Neuron (in vitro differentiated cells): ENCODE measurements around the gene CCDC184.

Experiments used
- H2AFZ ChIP-seq: one replicate; pipeline ENCODE4 v1.6.1; 2013; ENCODE audit warnings: low read depth, mild to moderate bottlenecking, inconsistent platforms, low read length, moderate library complexity
- H3K27me3 ChIP-seq: one replicate; pipeline ENCODE4 v1.6.1; 2013; ENCODE audit warnings: low read length; ENCODE audit not compliant: insufficient read depth
- H3K36me3 ChIP-seq: one replicate; pipeline ENCODE4 v1.6.1; 2013; ENCODE audit warnings: low read length; ENCODE audit not compliant: insufficient read depth
- H3K4me1 ChIP-seq: one replicate; pipeline ENCODE4 v1.6.1; 2013; ENCODE audit warnings: low read length; ENCODE audit not compliant: insufficient read depth
- H3K4me3 ChIP-seq: 2 replicates; pipeline ENCODE4 v1.5.1; 2013; ENCODE audit warnings: mild to moderate bottlenecking, low read length, moderate library complexity
- H3K9me3 ChIP-seq: one replicate; pipeline ENCODE4 v1.6.1; 2013; ENCODE audit warnings: low read length

Gene CCDC184

DNA sequence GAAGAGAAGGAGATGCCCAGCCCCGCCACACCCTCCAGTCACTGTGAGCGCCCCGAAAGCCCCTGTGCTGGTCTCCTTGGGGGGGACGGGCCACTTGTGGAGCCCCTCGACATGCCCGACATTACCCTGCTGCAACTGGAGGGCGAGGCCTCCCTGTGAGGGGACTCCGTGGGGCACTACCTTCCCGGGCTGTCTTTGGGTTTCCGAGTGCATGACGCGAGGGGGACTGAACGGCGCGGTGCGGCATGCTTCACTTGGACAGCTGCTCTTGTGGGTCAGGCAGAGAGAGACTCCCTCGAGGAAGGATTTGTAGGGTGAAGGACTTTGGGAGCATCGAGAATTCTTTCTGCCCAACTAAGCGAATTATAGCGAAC is 1.1 kb downstream of the CCDC184 start:
- Histone ChIP-seq H3K27me3 (no peaks in the 10 kb centered on the region), H3K4me1 (peaks cover 47% of the 10 kb centered on the region), H3K36me3 (no peaks in the 10 kb centered on the region), H2AFZ (peak overlapping the region; percentile 75), H3K4me3 (peak overlapping the region; percentile 70), H3K9me3 (no peaks in the 10 kb centered on the region)

DNA sequence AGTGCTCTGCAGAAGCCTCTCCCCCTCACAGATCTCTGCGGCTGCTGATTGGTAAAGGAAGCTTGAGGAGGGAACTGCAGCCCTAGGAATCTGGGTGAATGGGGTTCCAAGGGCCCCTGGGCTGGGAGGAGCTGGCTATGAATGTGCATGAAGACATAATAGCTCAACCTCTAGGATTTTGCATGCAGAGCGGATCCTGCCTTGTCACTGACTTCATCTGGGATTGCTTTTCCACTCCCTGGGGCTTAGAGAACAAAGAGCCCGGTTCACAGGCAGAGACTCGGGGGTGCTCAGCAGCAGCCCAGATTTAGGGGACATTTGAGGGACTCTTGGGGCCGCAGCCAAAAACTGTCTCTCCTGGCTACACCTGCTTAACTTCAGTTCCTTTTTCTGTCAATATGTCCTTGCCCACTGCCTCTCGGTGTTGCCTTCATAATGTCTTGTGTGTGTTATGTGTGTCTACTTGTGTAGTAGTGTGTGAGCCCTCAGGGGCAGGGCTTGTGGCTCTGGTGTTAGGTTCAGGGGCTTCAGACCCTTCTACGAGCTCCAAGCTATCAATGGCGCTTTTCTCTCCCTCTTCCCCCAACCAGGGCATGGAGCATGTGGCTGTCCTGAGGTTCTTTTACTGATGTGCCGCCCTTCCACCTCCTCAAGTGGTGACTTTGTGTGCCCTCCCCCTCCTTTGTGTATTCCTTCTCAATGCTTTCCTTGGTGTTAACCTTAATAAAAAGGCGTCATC is 1.9 kb downstream of the CCDC184 start:
- H3K27me3 ChIP-seq = no peaks in the 10 kb centered on the region
- H3K9me3 ChIP-seq = no peaks in the 10 kb centered on the region
- H2AFZ ChIP-seq = peak overlapping the region; percentile 75
- H3K4me3 ChIP-seq = peak overlapping the region; percentile 70
- H3K36me3 ChIP-seq = no peaks in the 10 kb centered on the region
- H3K4me1 ChIP-seq = peaks cover 47% of the 10 kb centered on the region

DNA sequence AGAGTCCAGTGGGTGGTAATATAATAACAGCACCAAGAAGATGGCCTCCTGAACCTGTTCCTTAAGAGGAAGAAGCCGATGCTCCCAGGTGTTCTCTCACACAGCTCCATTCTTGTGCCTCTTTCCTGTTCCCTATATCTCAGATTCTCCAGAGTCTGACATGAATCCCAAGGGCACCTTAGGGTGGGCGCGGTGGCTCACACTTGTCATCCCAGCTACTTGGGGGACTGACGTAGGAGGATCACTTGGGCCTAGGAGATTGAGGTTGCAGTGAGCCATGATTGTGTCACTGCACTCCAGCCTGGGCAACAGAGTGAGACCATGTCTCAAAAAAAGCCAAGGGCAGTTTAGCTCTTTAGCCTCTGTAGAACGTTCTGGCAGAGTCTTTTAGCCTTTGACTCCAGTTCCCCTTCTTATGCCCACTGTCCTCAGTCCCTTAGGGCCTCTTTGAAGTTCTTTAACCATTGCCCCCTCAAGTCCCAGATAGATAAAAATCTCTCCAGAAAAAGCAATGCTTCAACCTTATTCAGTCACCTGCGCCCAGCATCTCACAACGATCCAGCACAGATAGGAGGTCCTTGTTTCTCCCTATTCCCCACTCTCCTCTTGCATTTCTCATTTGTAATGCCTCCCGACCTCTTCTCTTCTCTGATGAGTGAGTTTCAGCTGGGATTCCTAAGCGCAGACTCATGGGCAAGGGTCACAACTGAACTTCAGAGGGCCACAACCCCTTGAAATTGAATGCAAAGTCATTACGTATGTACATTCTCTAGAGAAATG is 4.7 kb downstream of the CCDC184 start:
- H3K9me3 ChIP-seq = peaks cover 3% of the 10 kb centered on the region
- H3K27me3 ChIP-seq = no peaks in the 10 kb centered on the region
- H3K4me1 ChIP-seq = peaks cover 38% of the 10 kb centered on the region
- no peak overlapping the region for H2AFZ ChIP-seq
- H3K4me3 ChIP-seq = no peak overlapping the region
- no peaks in the 10 kb centered on the region for H3K36me3 ChIP-seq

- Histone ChIP-seq H3K36me3 (no peaks in the 10 kb centered on the region), H3K27me3 (no peaks in the 10 kb centered on the region), H3K9me3 (peaks cover 3% of the 10 kb centered on the region), H2AFZ (no peak overlapping the region), H3K4me3 (no peak overlapping the region), H3K4me1 (peaks cover 34% of the 10 kb centered on the region)
Measured at GRCh38 chr12:48189331-48190125, 6.1 kb downstream of the CCDC184 start.

DNA sequence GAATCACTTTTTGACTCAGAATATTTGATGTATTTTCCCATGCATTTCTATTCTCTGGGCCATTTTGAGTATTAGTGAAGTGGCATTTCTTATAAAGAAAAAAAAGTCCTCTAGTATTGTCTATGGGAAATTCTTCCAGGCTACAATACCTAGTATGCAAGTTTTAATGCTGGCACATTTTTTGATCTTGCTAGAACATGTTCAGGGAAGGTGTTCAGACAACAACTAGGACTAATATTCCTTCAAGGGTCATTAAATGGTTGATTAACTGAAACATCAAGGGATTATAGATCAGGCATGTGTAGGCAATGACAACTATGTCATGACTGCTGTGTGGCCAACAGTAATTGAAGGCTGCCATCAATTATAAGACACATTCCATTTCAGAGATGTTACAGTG is 7.7 kb downstream of the CCDC184 start:
- no peaks in the 10 kb centered on the region for H3K27me3 ChIP-seq
- no peaks in the 10 kb centered on the region for H3K36me3 ChIP-seq
- peaks cover 3% of the 10 kb centered on the region for H3K9me3 ChIP-seq

GRCh38 chr12:48192861-48193260 is 9.4 kb downstream of the CCDC184 start:
- Histone ChIP-seq H3K4me1 (peaks cover 29% of the 10 kb centered on the region), H2AFZ (no peak overlapping the region), H3K36me3 (no peaks in the 10 kb centered on the region), H3K9me3 (peaks cover 3% of the 10 kb centered on the region), H3K4me3 (no peak overlapping the region), H3K27me3 (no peaks in the 10 kb centered on the region)

More for the DNA sequence above, 7.7 kb downstream of the CCDC184 start:
- Histone ChIP-seq H3K4me1 (peaks cover 26% of the 10 kb centered on the region), H3K4me3 (no peak overlapping the region), H2AFZ (no peak overlapping the region)

DNA sequence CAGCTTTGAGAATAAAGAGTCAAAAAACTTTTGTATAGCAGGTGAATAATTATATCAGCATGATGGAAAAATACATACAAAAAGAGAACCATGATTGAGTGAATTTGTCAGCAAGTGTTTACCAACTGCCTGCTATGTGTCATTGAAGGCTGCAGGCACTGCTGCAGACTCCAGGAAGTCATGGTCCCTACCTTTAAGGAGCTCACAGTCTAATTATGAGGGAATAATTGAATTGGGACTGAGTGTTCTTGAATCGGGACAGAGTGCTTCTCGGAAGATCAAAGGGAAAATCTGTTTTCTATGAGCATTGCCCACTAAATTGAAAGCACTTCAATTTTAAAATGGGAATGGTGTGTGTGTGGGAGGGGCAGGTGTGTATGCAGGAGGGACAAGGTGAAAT is 10.2 kb downstream of the CCDC184 start:
- H3K27me3 ChIP-seq = no peaks in the 10 kb centered on the region

GRCh38 chr12:48194799-48195201 is 11.4 kb downstream of the CCDC184 start:
- H3K9me3 ChIP-seq = peaks cover 3% of the 10 kb centered on the region
- peaks cover 24% of the 10 kb centered on the region for H3K4me1 ChIP-seq
- H3K4me3 ChIP-seq = no peak overlapping the region
- H2AFZ ChIP-seq = no peak overlapping the region
- H3K27me3 ChIP-seq = no peaks in the 10 kb centered on the region
- H3K36me3 ChIP-seq = no peaks in the 10 kb centered on the region

More for the DNA sequence above, 10.2 kb downstream of the CCDC184 start:
- peaks cover 3% of the 10 kb centered on the region for H3K9me3 ChIP-seq
- H3K36me3 ChIP-seq = no peaks in the 10 kb centered on the region
- no peak overlapping the region for H3K4me3 ChIP-seq
- H2AFZ ChIP-seq = no peak overlapping the region
- peaks cover 26% of the 10 kb centered on the region for H3K4me1 ChIP-seq

DNA sequence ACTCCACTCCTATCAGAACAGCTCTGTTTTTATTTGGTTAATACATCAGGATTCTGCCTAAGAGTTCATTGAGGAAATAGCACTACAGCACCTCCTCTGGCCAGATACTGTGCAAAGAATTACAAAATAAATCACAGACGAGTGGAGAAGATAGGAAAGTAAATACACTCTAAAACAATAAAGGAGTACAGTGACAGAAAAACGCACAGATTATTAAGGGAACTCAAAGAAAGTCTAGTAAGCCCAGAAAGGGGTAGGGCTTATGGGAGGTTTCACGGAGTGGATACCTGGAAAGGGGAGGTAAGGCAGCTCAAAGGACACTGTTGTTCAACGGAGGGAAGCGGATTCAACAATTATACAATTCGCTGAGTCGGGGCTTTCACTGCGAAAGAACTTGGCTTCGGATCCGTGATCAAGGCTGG is 14.1 kb downstream of the CCDC184 start:
- Histone ChIP-seq H3K4me3 (peak overlapping the region; percentile 68), H3K4me1 (peaks cover 28% of the 10 kb centered on the region), H2AFZ (peak overlapping the region; percentile 24), H3K27me3 (no peaks in the 10 kb centered on the region), H3K36me3 (no peaks in the 10 kb centered on the region), H3K9me3 (peaks cover 2% of the 10 kb centered on the region)

DNA sequence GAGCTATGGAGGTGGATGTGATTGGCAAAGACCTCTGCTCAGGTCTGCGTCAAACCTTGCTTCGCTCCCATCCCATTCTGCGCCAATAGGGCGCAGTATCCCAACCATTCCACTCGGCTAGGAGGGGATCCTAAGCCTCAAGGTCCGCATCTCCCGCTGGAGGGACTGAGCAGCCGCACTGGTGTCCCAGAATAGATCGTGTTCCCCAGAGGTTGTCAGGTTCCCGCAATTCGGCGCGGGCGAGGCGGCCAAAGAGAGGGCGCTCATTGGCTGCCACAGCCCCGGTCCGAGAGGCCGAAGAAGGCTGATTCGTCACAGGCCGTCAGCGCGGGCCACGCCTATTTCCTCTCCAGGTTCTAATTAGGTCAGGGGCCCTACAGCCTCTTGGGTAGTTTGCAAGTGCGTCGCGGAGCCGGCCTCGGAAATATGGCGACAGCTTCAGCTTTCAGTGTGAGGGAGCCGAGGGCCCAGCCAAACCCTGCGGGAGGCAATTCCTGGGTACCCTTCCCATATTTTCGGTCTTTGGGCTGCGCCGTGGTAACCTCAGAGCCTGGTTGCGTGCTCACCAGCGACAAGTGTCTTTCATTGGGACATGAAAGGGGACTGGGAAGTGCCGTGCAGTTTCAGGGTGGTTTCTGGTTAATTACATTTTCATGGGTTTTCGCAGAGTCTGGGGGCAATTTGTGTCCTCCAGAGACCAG is 14.7 kb downstream of the CCDC184 start:
- H2AFZ ChIP-seq = peak overlapping the region; percentile 24
- peaks cover 28% of the 10 kb centered on the region for H3K4me1 ChIP-seq
- peaks cover 2% of the 10 kb centered on the region for H3K9me3 ChIP-seq
- H3K27me3 ChIP-seq = no peaks in the 10 kb centered on the region
- H3K4me3 ChIP-seq = peak overlapping the region; percentile 68
- H3K36me3 ChIP-seq = no peaks in the 10 kb centered on the region

- Histone ChIP-seq H2AFZ (peak overlapping the region; percentile 24), H3K36me3 (no peaks in the 10 kb centered on the region), H3K27me3 (no peaks in the 10 kb centered on the region), H3K4me3 (peak overlapping the region; percentile 68), H3K9me3 (peaks cover 2% of the 10 kb centered on the region), H3K4me1 (peaks cover 28% of the 10 kb centered on the region)
Measured at GRCh38 chr12:48198672-48198971, 15.2 kb downstream of the CCDC184 start.

DNA sequence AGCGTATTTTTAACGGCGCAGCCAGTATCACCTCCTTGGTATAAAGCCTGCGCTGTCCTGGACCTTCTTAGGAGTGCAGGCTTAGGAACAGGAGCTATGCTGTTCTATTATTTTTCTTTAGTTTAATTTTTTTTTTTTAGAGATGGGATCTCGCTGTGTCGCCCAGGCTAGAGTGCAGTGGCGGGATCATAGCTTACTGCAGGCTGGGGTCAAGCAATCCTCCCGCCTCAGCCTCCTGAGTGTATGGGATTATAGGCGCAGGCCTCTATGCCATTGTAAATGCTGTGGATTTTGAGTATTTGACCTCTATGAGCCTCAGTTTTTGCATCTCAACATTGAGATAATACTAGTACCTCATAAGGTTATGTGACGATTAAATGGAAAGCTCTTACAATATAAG is 15.5 kb downstream of the CCDC184 start:
- Histone ChIP-seq H3K27me3 (no peaks in the 10 kb centered on the region), H3K4me3 (peak overlapping the region; percentile 68), H3K36me3 (no peaks in the 10 kb centered on the region), H3K9me3 (peaks cover 5% of the 10 kb centered on the region), H2AFZ (no peak overlapping the region), H3K4me1 (peaks cover 28% of the 10 kb centered on the region)
